ENCODE data around the gene RCE1.

The RCE1 gene

GRCh38 chr11:66891851-66892660 is 48.8 kb downstream of the RCE1 start:
- DNase-seq: peak; percentile 21

- DNase-seq: no peak
Observed at GRCh38 chr11:66892911-66893310, 49.7 kb downstream of the RCE1 start.

GRCh38 chr11:66894141-66894540 is 50.9 kb downstream of the RCE1 start:
- DNase-seq: peak; percentile 78

Data from SHP77 treated with DMSO at 0.1 percent for 48 hours (cell line).